Calu3 (cell line): Measurements from ENCODE around the gene PFDN6. TPM values are rescaled to one million over a fixed set of nuclear protein-coding genes. Genes with fewer than 3 reads are reported as not detected.

Source experiments
- BruUV-seq: library from RNA; stranded (reverse); fragments of 400-500 nt; replicated peaks from 2 replicates; lab custom pipeline; 2021; lab: Mats Ljungman, UMichigan
- CTCF ChIA-PET: fragments of 300-600 bp; sonication (Branson Sonifier 250); formaldehyde crosslinking; loops from one replicate; lab custom pipeline; 2022; ENCODE audit warnings: antibody characterized with exemption; lab: Charles Lee
- DNase-seq: peaks from one replicate; pipeline ENCODE4 v3.0.0; 2022
- H3K27ac Mint-ChIP-seq: one replicate; pipeline ENCODE4 v1.8.0; 2022; ENCODE audit warnings: mixed read lengths; ENCODE audit not compliant: unreplicated experiment
- H3K27me3 Mint-ChIP-seq: one replicate; pipeline ENCODE4 v1.8.0; 2022; ENCODE audit warnings: mixed read lengths; ENCODE audit not compliant: unreplicated experiment
- H3K36me3 Mint-ChIP-seq: one replicate; pipeline ENCODE4 v1.8.0; 2022; ENCODE audit warnings: mild to moderate bottlenecking, moderate library complexity, mixed read lengths; ENCODE audit not compliant: insufficient read depth, unreplicated experiment
- H3K4me1 Mint-ChIP-seq: one replicate; pipeline ENCODE4 v1.8.0; 2022; ENCODE audit warnings: mild to moderate bottlenecking, low read depth, mixed read lengths; ENCODE audit not compliant: unreplicated experiment
- H3K4me3 Mint-ChIP-seq: one replicate; pipeline ENCODE4 v1.8.0; 2022; ENCODE audit warnings: mild to moderate bottlenecking, low read depth, moderate library complexity, mixed read lengths; ENCODE audit not compliant: unreplicated experiment
- H3K9me3 Mint-ChIP-seq: one replicate; pipeline ENCODE4 v1.8.0; 2022; ENCODE audit warnings: low read depth, mixed read lengths; ENCODE audit not compliant: unreplicated experiment
- CTCF ChIP-seq: fragments of 200-600 bp; IDR thresholded peaks from one replicate; pipeline ENCODE4 v1.8.0; 2022; ENCODE audit warnings: antibody characterized with exemption; ENCODE audit not compliant: unreplicated experiment
- intact Hi-C: fragments of 100-400 bp; cut with micrococcal nuclease; formaldehyde crosslinking; loops from one replicate; pipeline ENCODE4 v1.10.0; 2022; ENCODE audit not compliant: unreplicated experiment
- total RNA-seq: library from RNA; stranded (reverse); gene quantifications from 2 replicates; pipeline ENCODE4 v1.2.3, GENCODE V29; 2022

The PFDN6 gene
- total RNA-seq, 1 experiment from 2014 or later, result 141 TPM

- peaks cover 26% of the 10 kb centered on the region for H3K4me1 Mint-ChIP-seq
- H3K27ac Mint-ChIP-seq, result no peak overlapping the region
- intact Hi-C loops, result loop anchor here (1.0 to 5.0 kb wide), 4 partner anchors 41 to 236 kb away; partner anchors contain the start of gene RING1
- H3K4me3 Mint-ChIP-seq, result peak overlapping the region; percentile 66
- TF ChIP-seq CTCF, result peak; percentile 97
- CTCF ChIA-PET, result interaction anchor here (0.6 to 2.7 kb wide), 32 partner anchors 9 to 1045 kb away, joined by 3 to 13 read pairs (median 4); partner anchors contain the start of genes RING1, RPS18 and VPS52
- peaks cover 42% of the 10 kb centered on the region for H3K36me3 Mint-ChIP-seq
- peak; percentile 94 for DNase-seq
- peaks cover 20% of the 10 kb centered on the region for H3K27me3 Mint-ChIP-seq
- H3K9me3 Mint-ChIP-seq, result no peaks in the 10 kb centered on the region
- no TSS peak for BruUV-seq
Measured at GRCh38 chr6:33247977-33248642, 41.3 kb upstream of the PFDN6 start.

GRCh38 chr6:33248643-33248931, 40.8 kb upstream of the PFDN6 start:
- no peak for DNase-seq
- BruUV-seq, result no TSS peak
- no peaks in the 10 kb centered on the region for H3K9me3 Mint-ChIP-seq
- H3K27me3 Mint-ChIP-seq, result peaks cover 15% of the 10 kb centered on the region
- H3K4me1 Mint-ChIP-seq, result peaks cover 26% of the 10 kb centered on the region
- no peak for TF ChIP-seq CTCF
- peak overlapping the region; percentile 66 for H3K4me3 Mint-ChIP-seq
- H3K36me3 Mint-ChIP-seq, result peaks cover 44% of the 10 kb centered on the region
- intact Hi-C loops, result loop anchor here (1.0 to 5.0 kb wide), 4 partner anchors 41 to 236 kb away; partner anchors contain the start of gene RING1
- CTCF ChIA-PET, result interaction anchor here (0.7 to 2.7 kb wide), 26 partner anchors 10 to 1045 kb away, joined by 3 to 13 read pairs (median 4); partner anchors contain the start of genes RING1, RPS18 and VPS52
- H3K27ac Mint-ChIP-seq, result peak overlapping the region; percentile 51

GRCh38 chr6:33248932-33249731, 40.3 kb upstream of the PFDN6 start:
- no peaks in the 10 kb centered on the region for H3K9me3 Mint-ChIP-seq
- intact Hi-C loops, result loop anchor here (1.0 to 5.0 kb wide), 4 partner anchors 42 to 237 kb away; partner anchors contain the start of gene RING1
- peak; percentile 97 for DNase-seq
- H3K4me3 Mint-ChIP-seq, result peak overlapping the region; percentile 66
- H3K36me3 Mint-ChIP-seq, result peaks cover 44% of the 10 kb centered on the region
- CTCF ChIA-PET, result interaction anchor here (0.7 to 2.7 kb wide), 21 partner anchors 10 to 1046 kb away, joined by 3 to 13 read pairs (median 5); partner anchors contain the start of genes RING1, RPS18, TAP2 and VPS52
- TSS peak; percentile 43 for BruUV-seq
- peaks cover 26% of the 10 kb centered on the region for H3K4me1 Mint-ChIP-seq
- H3K27me3 Mint-ChIP-seq, result peaks cover 11% of the 10 kb centered on the region
- H3K27ac Mint-ChIP-seq, result peak overlapping the region; percentile 51
- TF ChIP-seq CTCF, result no peak
